AG10803 (cell line): Measurements from ENCODE around the gene TUBA3D.
"Not testable (repeated sequence)": the region's sequence is repeated elsewhere in the genome, so short reads cannot be mapped to it uniquely, and the experiment has no call there.

Source experiments
- DNase-seq: peaks from one replicate; pipeline ENCODE4 v3.0.0; 2010; ENCODE audit warnings: low read depth
- H3K4me3 ChIP-seq: 2 replicates; pipeline ENCODE4 v1.5.1; 2011; ENCODE audit warnings: mild to moderate bottlenecking, low read length, control low read depth
- TF ChIP-seq, protein P1 (sequence below): conservative IDR thresholded peaks from 2 replicates; pipeline ENCODE4 v1.5.1; 2011; ENCODE audit warnings: mild to moderate bottlenecking, low read length, control low read depth, inconsistent platforms

Gene TUBA3D

GRCh38 chr2:131492418-131493198 lies 16.7 kb downstream of the TUBA3D start:
- peak overlapping the region; percentile 87 for H3K4me3 ChIP-seq
- TF ChIP-seq, protein P1, sequence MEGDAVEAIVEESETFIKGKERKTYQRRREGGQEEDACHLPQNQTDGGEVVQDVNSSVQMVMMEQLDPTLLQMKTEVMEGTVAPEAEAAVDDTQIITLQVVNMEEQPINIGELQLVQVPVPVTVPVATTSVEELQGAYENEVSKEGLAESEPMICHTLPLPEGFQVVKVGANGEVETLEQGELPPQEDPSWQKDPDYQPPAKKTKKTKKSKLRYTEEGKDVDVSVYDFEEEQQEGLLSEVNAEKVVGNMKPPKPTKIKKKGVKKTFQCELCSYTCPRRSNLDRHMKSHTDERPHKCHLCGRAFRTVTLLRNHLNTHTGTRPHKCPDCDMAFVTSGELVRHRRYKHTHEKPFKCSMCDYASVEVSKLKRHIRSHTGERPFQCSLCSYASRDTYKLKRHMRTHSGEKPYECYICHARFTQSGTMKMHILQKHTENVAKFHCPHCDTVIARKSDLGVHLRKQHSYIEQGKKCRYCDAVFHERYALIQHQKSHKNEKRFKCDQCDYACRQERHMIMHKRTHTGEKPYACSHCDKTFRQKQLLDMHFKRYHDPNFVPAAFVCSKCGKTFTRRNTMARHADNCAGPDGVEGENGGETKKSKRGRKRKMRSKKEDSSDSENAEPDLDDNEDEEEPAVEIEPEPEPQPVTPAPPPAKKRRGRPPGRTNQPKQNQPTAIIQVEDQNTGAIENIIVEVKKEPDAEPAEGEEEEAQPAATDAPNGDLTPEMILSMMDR, result peak; percentile 63
- DNase-seq, result peak; percentile 85

GRCh38 chr2:131493199-131493968 lies 17.5 kb downstream of the TUBA3D start:
- no peak for DNase-seq
- peak overlapping the region; percentile 87 for H3K4me3 ChIP-seq
- TF ChIP-seq, protein P1, result no peak

DNA sequence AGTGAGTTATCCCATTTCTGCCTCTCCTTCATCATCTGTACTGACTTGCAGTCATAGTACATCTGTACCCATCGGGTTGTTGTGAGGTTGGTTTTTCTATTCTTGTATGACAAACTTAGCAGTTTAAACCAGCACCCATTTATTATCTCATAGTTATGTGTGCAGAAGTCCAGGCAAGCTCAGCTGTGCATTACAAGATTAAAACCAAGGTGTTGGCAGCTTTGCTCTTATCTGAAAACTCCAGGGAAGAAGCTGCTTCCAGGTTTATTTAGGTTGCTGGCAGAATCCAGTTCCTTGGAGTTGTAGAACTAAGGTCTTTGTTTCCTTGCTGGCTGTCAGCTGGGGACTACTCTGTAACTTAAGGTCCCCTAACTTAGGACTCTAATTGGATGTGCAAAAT lies 19.6 kb downstream of the TUBA3D start:
- DNase-seq, H3K4me3 ChIP-seq: not testable (repeated sequence)

- DNase-seq, result peak; percentile 27
- H3K4me3 ChIP-seq, result not testable (repeated sequence)
These were observed 22.5 kb downstream of the TUBA3D start for GRCh38 chr2:131498321-131498973.

GRCh38 chr2:131503587-131503986 lies 27.7 kb downstream of the TUBA3D start:
- not testable (repeated sequence) for DNase-seq, H3K4me3 ChIP-seq

DNA sequence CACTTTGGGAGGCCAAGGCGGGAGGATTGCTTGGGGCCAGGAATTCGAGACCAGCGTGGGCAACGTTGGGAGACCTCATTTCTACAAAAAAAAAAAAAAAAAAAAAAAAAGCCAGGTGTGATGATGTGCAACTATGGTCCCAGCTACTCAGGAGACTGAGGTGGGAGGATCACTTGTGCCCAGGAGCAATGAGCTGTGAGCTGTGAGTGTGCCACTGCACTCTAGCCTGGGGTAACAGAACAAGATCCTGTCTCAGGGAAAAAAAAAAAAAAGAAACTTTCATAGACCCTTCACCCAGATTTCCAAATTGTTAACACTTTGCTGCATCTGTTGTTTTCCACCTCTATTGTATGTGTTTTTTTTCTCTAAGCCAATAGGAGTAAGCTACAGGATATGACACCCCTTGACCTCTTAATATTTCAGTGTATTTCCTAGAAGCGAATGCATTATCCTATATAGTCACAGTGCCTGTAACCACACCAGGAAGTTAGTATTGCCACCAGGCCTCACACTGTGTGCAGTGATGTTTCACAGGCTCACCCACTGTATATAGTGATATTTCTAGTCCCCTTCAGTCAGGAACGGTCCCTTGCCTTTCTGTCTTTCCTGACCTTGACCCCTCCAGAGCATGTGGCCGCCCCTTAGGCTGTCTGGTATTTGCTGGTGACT lies 28.3 kb downstream of the TUBA3D start:
- not testable (repeated sequence) for H3K4me3 ChIP-seq, DNase-seq

DNA sequence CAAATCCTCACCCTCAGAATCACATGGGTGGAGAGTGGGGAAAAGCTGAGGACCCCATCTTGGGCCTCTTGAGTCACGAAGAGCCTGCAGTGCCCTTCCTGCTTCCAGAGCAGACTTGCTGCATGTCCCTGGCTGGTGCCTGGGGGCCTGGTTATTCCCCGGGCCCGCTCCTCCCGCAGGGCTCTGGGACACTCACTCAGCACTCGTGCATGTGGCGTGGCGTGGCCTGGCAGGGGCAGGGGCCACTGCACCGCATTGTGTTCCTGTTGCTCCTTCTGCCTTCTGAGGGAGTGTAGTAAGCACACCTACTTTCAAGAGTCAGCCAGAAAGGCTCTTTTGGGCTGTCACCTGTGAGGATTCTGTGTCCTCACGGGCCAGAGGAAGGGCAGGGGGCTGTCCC lies 33.7 kb downstream of the TUBA3D start:
- TF ChIP-seq, protein P1, result no peak
- DNase-seq, result no peak
- H3K4me3 ChIP-seq, result no peak overlapping the region

DNA sequence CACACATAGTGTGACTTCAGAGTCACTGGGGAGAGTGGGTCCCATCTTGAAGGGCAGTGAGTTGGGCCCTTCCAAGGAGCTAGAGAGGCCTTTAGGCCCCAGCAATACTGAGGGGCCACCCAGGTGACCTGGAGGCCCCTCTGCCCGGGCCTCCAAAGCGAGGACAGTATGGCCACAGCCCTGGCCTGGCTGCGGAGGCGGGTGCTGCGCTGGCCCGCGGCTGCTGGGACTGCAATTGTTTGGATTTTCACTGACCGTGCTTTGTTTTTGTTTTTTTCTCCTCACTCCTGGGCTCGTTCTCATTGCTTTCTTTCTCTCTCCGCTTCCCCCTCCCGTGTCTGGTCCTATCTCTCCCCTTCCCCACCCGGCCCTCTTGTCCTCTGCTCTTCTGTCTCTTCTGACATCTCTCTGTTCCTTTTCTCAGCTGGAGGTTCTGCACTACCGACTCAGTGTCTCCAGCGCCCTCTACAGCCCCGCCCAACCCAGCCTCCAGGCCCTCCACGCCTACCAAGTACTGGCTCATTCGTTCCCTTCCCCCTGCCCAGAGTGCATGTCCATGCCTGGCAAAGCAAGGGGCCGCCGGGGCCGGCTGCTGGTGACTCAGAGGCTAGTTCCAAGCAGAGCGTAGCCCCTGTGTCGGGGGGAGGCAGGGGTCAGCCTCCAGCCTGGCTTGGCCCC lies 35.5 kb downstream of the TUBA3D start:
- H3K4me3 ChIP-seq, DNase-seq: not testable (repeated sequence)

- not testable (repeated sequence) for H3K4me3 ChIP-seq, DNase-seq
These were observed 36.3 kb downstream of the TUBA3D start for GRCh38 chr2:131511969-131512870.

DNA sequence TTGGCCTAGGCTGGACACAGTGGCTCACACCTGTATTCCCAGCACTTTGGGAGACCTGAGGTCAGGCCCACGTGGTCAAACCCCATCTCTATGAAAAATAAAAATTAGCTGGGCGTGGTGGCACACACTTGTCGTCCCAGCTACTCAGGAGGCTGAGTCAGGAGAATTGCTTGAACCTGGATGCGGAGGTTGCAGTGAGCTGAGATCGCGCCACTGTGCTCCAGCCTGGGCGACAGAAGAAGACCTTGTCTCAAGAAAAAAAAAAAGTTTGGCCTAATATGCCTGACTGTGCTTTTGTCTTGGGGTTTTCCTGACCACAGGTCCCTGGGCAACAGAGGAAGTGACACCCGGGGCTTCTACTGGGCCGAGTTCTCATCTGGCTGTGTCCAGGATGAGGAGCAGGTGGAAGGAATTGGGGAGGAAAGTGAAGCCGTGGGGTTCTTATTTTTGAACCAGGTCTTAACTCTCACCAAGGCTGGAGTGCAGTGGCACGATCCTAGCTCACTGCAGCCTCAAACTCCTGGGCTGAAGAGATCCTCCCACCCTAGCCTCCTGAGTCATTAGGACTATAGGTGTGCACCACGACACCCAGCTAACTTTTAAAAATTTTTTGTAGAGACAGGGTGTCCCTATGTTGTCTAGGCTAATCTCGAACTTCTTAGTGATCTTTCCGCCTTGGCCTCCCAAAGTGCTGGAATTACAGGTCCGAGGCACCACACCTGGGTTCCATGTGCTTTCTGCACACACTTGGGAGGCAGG lies 38.7 kb downstream of the TUBA3D start:
- not testable (repeated sequence) for DNase-seq, H3K4me3 ChIP-seq

DNA sequence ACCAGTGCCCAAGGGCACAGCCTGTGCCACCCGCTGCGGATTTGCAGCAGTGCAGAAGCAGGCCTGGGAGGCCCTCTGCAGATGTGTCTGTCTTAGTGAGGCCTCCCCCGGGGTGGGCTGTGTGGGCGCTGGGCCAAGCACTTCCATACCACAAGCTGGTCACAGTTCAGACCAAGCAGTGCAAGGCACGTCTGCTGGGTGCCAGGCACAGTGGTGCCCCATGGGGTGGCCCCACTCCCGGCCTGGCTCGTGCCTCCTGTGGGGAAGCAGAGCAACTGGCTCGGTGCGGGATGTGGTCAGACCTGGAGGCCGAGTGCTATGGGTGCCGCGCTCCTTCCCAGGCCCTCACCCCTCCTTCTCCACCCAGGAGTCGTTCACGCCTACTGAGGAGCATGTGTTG lies 39.3 kb downstream of the TUBA3D start:
- not testable (repeated sequence) for DNase-seq, H3K4me3 ChIP-seq
